Measurements from ENCODE around the gene SLC2A5. TPM values are rescaled to one million over a fixed set of nuclear protein-coding genes. Genes with fewer than 3 reads are reported as not detected.
A peak's percentile ranks its signal among the peaks of the same experiment; 100 is the strongest.

The SLC2A5 gene
- total RNA-seq, result 1 to 10 TPM in 1 of 2 donors, under 1 TPM in 1; 0.92 to 2.8 TPM
- 1 to 10 TPM in 1 of 2 donors, under 1 TPM in 1; 0.16 to 2.1 TPM for polyA plus RNA-seq
- long read RNA-seq, donor 1, result 0 reads
- long read RNA-seq, donor 2, result 0 reads
- long read RNA-seq, donor 3, result 0 reads
- long read RNA-seq, donor 4, result 0 reads
- long read RNA-seq, donor 5, result 0 reads

GRCh38 chr1:9069326-9070100, at the start of gene SLC2A5:
SLC2A5 (minus strand) TSS chr1:9069635; CDS start chr1:9069536, 99 bp downstream.
- Histone ChIP-seq H3K9me3 (ENCODE audit: control insufficient read depth in 4 of 4, insufficient read depth in 3 of 4, low read length in 3 of 4) (peaks cover 0 to 2% (median 0%) of the 10 kb centered on the region in 4 donors), H3K27ac (ENCODE audit: low read depth in 1 of 2, low read length in 1 of 2) (peak within 1 kb of the TSS; percentile 17 to 39), H3K27me3 (ENCODE audit: control insufficient read depth in 3 of 3, insufficient read depth in 3 of 3, low read length in 2 of 3) (no peaks in the 10 kb centered on the region), H3K9ac (ENCODE audit: insufficient read depth in 1 of 2, low read length in 2 of 2) (no peak within 1 kb of the TSS), H3K4me3 (no peak within 1 kb of the TSS), H3K4me1 (ENCODE audit: control insufficient read depth in 5 of 5, insufficient read depth in 5 of 5, low read length in 5 of 5) (peaks cover 0 to 26% (median 7%) of the 10 kb centered on the region in 5 donors), H3K36me3 (ENCODE audit: control insufficient read depth in 4 of 4, insufficient read depth in 4 of 4, low read length in 4 of 4) (no peaks in the 10 kb centered on the region)
- TF ChIP-seq CTCF (IDR thresholded peaks at IDR 0.05; ENCODE audit: control extremely low read depth, extremely low read depth), result no peak
- ATAC-seq (ENCODE audit: insufficient read depth, low FRiP score) (peak; percentile 56), DNase-seq (peak in 2 of 3 donors; percentile 47 to 61)
- WGBS, 2 donors, result 24 to 50% methylated on average over 8 of the region's 8 CpGs

- no peak overlapping the region for H3K9ac ChIP-seq (ENCODE audit: insufficient read depth in 1 of 2, low read length in 2 of 2)
- 62 to 79% methylated on average over 7 of the region's 7 CpGs for WGBS, 2 donors
- no peaks in the 10 kb centered on the region for H3K27me3 ChIP-seq (ENCODE audit: control insufficient read depth in 3 of 3, insufficient read depth in 3 of 3, low read length in 2 of 3)
- H3K36me3 ChIP-seq (ENCODE audit: control insufficient read depth in 4 of 4, insufficient read depth in 4 of 4, low read length in 4 of 4), result peaks cover 0 to 17% (median 7%) of the 10 kb centered on the region in 4 donors
- no peaks in the 10 kb centered on the region for H3K9me3 ChIP-seq (ENCODE audit: control insufficient read depth in 4 of 4, insufficient read depth in 3 of 4, low read length in 3 of 4)
- H3K4me1 ChIP-seq (ENCODE audit: control insufficient read depth in 5 of 5, insufficient read depth in 5 of 5, low read length in 5 of 5), result peaks cover 0 to 9% (median 8%) of the 10 kb centered on the region in 5 donors
- no peak for TF ChIP-seq CTCF (IDR thresholded peaks at IDR 0.05; ENCODE audit: control extremely low read depth, extremely low read depth)
- no peak overlapping the region for H3K27ac ChIP-seq (ENCODE audit: low read depth in 1 of 2, low read length in 1 of 2)
- ATAC-seq (ENCODE audit: insufficient read depth, low FRiP score) (no peak), DNase-seq (no peak)
- no peak overlapping the region for H3K4me3 ChIP-seq
Observed at GRCh38 chr1:9118186-9118585, 48.8 kb upstream of the SLC2A5 start.

- peaks cover 0 to 1% (median 0%) of the 10 kb centered on the region in 4 donors for H3K9me3 ChIP-seq (ENCODE audit: control insufficient read depth in 4 of 4, insufficient read depth in 3 of 4, low read length in 3 of 4)
- H3K4me1 ChIP-seq (ENCODE audit: control insufficient read depth in 5 of 5, insufficient read depth in 5 of 5, low read length in 5 of 5), result peaks cover 0 to 10% (median 8%) of the 10 kb centered on the region in 5 donors
- TF ChIP-seq CTCF (IDR thresholded peaks at IDR 0.05; ENCODE audit: control extremely low read depth, extremely low read depth), result no peak
- DNase-seq, result peak in 2 of 3 donors; percentile 85 to 87
- 67 to 76% methylated on average over 5 of the region's 5 CpGs for WGBS, 2 donors
- no peaks in the 10 kb centered on the region for H3K27me3 ChIP-seq (ENCODE audit: control insufficient read depth in 3 of 3, insufficient read depth in 3 of 3, low read length in 2 of 3)
- no peak overlapping the region for H3K4me3 ChIP-seq
- no peak overlapping the region for H3K9ac ChIP-seq (ENCODE audit: insufficient read depth in 1 of 2, low read length in 2 of 2)
- no peak for ATAC-seq (ENCODE audit: insufficient read depth, low FRiP score)
- H3K27ac ChIP-seq (ENCODE audit: low read depth in 1 of 2, low read length in 1 of 2), result no peak overlapping the region
- peaks cover 0 to 25% (median 12%) of the 10 kb centered on the region in 4 donors for H3K36me3 ChIP-seq (ENCODE audit: control insufficient read depth in 4 of 4, insufficient read depth in 4 of 4, low read length in 4 of 4)
Observed at GRCh38 chr1:9115351-9116205, 46.1 kb upstream of the SLC2A5 start.

Measured in lung (tissue), 16 donors.